ENCODE data around the gene ARRDC3. TPM values are rescaled to one million over a fixed set of nuclear protein-coding genes. Genes with fewer than 3 reads are reported as not detected.

ARRDC3 gene
- total and polyA plus RNA-seq, 10 of the 15 experiments (the other 5 are each of a cell fraction or from before 2014, with no cell fraction given): 2.3 to 14.0 (median 8.6) TPM

DNA sequence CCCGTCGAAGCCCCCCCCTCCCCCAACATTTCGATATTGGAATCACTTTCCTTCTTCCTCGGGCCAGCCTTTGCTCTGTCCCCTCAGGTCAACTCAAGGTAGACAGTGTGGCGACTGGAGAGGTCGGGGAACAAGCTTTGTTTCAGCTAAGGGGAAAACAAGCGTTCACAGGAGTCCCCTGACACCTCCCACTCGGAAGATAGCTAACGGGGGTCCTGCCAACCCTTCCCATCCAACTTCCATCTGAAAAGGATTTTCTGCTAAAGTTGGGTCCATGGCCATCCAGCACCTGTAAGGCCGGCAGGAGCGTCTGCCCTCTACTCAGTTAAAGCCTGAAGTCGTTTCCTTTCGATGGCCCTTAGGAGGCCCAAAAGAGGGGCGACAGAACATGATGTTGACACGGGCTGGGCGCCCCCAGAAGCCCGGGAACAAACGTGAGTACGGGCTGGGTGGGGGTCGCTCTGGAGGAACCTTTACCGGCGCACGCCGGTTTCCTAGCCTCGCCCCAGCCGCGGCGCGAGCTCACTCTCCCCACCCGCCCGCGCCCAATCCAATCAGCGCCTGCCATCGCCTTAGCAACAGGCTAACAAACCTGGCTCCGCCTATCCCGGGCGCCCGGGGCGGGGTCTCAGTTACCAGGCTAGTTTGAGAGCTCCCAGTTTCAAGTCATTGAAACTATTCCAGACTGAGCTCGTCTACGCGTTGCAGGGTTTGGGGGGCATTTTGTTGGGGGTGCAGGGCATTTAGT lies 2.5 kb downstream of the ARRDC3 start (continued):
- TF ChIP-seq, protein P1, sequence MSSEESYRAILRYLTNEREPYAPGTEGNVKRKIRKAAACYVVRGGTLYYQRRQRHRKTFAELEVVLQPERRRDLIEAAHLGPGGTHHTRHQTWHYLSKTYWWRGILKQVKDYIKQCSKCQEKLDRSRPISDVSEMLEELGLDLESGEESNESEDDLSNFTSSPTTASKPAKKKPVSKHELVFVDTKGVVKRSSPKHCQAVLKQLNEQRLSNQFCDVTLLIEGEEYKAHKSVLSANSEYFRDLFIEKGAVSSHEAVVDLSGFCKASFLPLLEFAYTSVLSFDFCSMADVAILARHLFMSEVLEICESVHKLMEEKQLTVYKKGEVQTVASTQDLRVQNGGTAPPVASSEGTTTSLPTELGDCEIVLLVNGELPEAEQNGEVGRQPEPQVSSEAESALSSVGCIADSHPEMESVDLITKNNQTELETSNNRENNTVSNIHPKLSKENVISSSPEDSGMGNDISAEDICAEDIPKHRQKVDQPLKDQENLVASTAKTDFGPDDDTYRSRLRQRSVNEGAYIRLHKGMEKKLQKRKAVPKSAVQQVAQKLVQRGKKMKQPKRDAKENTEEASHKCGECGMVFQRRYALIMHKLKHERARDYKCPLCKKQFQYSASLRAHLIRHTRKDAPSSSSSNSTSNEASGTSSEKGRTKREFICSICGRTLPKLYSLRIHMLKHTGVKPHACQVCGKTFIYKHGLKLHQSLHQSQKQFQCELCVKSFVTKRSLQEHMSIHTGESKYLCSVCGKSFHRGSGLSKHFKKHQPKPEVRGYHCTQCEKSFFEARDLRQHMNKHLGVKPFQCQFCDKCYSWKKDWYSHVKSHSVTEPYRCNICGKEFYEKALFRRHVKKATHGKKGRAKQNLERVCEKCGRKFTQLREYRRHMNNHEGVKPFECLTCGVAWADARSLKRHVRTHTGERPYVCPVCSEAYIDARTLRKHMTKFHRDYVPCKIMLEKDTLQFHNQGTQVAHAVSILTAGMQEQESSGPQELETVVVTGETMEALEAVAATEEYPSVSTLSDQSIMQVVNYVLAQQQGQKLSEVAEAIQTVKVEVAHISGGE (CRISPR knock-in tag; IDR thresholded peaks at IDR 0.05): no peak
- TF ChIP-seq TCF7 (IDR thresholded peaks at IDR 0.05; ENCODE audit: borderline replicate concordance) (no peak), ZNF274 (IDR thresholded peaks at IDR 0.05; ENCODE audit: insufficient read depth, insufficient read length) (no peak), CBFB (IDR thresholded peaks at IDR 0.05; ENCODE audit: low read depth) (peak; percentile 36; the same call in 1 of the 2 replicates), BMI1 (IDR thresholded peaks at IDR 0.05; ENCODE audit: borderline replicate concordance) (peak; percentile 12; the same call in 1 of the 2 replicates), ZBED1 (IDR thresholded peaks at IDR 0.05; ENCODE audit: borderline replicate concordance) (no peak), ZSCAN29 (IDR thresholded peaks at IDR 0.05) (no peak; the same call in 1 of the 2 replicates), NFYB (IDR thresholded peaks at IDR 0.05; ENCODE audit: insufficient read depth, low read depth, low read length) (peak; percentile 81; the same call in 1 of the 2 replicates), MYC (IDR thresholded peaks at IDR 0.05; ENCODE audit: insufficient read depth, insufficient read length, insufficient replicate concordance, low read length, severe bottlenecking) (no peak), CREB1 (IDR thresholded peaks at IDR 0.05; ENCODE audit: low read depth) (peak; percentile 88), ELK1 (IDR thresholded peaks at IDR 0.05; ENCODE audit: low read depth, low read length) (no peak), NFXL1 (IDR thresholded peaks at IDR 0.05; ENCODE audit: borderline replicate concordance) (no peak), YBX1 (IDR thresholded peaks at IDR 0.05) (no peak), TCF3 (IDR thresholded peaks at IDR 0.05; ENCODE audit: borderline replicate concordance, insufficient read depth, low read depth, low read length) (no peak), CHD4 (IDR thresholded peaks at IDR 0.05) (no peak), IRF5 (IDR thresholded peaks at IDR 0.05; ENCODE audit: borderline replicate concordance) (no peak), YY1 (IDR thresholded peaks at IDR 0.05; ENCODE audit: low read depth, low read length) (no peak; the same call in 1 of the 2 replicates), TAF1 (IDR thresholded peaks at IDR 0.05; ENCODE audit: borderline replicate concordance, low read depth, low read length) (0 out of 2 replicates have a peak, but pooled peaks have one; percentile 69), SMARCA5 (IDR thresholded peaks at IDR 0.05) (peak; percentile 11; the same call in 1 of the 2 replicates), POLR2AphosphoS2 (IDR thresholded peaks at IDR 0.05; ENCODE audit: low read depth, low read length) (peak; percentile 52; the same call in 1 of the 2 replicates), NR2C2 (IDR thresholded peaks at IDR 0.05; ENCODE audit: borderline replicate concordance, control insufficient read depth, insufficient read length, low read depth) (no peak), CHD2 (IDR thresholded peaks at IDR 0.05; ENCODE audit: borderline replicate concordance, low read depth, low read length) (peak; percentile 76), HDAC6 (IDR thresholded peaks at IDR 0.05; ENCODE audit: unreplicated experiment) (no peak), GABPA (IDR thresholded peaks at IDR 0.05; ENCODE audit: low read depth) (no peak)
- TF ChIP-seq, protein P2, sequence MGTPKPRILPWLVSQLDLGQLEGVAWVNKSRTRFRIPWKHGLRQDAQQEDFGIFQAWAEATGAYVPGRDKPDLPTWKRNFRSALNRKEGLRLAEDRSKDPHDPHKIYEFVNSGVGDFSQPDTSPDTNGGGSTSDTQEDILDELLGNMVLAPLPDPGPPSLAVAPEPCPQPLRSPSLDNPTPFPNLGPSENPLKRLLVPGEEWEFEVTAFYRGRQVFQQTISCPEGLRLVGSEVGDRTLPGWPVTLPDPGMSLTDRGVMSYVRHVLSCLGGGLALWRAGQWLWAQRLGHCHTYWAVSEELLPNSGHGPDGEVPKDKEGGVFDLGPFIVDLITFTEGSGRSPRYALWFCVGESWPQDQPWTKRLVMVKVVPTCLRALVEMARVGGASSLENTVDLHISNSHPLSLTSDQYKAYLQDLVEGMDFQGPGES (IDR thresholded peaks at IDR 0.05): no peak
